Measurements from ENCODE around the gene SMARCD1. TPM values are rescaled to one million over a fixed set of nuclear protein-coding genes. Genes with fewer than 3 reads are reported as not detected.

Gene SMARCD1
- total and polyA plus RNA-seq, 2 experiments from 2014 or later = 27.9 to 33.4 TPM

DNA sequence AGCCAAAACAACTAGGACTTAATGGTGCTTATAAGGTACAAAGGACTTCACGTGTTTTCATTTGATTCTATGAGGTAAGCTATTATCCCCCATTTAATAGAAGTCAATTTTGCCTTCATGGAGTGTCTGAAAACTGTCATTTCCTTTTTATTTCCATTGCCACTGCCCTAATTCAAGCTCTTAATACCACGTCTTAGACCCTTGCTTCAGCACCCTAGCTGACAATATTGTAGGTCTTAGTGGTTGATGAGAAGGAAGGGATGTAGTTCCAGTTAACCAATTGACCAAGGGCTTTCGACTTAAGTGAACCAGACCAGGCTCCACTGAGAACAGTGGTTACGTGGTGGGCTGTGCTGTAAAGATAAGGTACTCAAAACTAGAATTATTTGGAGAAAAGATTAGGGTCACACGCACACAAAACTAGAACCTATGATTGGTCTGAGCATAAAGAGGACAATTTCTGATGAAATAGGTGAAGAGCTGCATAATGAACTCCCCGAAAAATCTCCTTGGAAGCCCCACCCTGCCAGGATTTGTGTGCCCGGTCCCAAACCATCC lies 37.4 kb upstream of the SMARCD1 start:
- no peaks in the 10 kb centered on the region for H3K9me2 ChIP-seq (replicated peaks; ENCODE audit: insufficient read depth)
- H3K27me3 ChIP-seq = peaks cover 11% of the 10 kb centered on the region
- no peaks in the 10 kb centered on the region for H4K20me1 ChIP-seq (ENCODE audit: insufficient read depth, poor library complexity, severe bottlenecking)
- no peak overlapping the region for H3K4me3 ChIP-seq
- H3K4me2 ChIP-seq = no peak overlapping the region
- H2AFZ ChIP-seq = no peak overlapping the region
- H3K36me3 ChIP-seq (replicated peaks; ENCODE audit: insufficient read depth, low read depth) = no peaks in the 10 kb centered on the region
- WGBS (ENCODE audit: low lambda C conversion rate, missing lambda C conversion rate) = 88% methylated on average over 7 of the region's 7 CpGs
- H3K79me2 ChIP-seq = no peaks in the 10 kb centered on the region
- TF ChIP-seq CTCF (IDR thresholded peaks at IDR 0.05; ENCODE audit: poor library complexity) = no peak
- no peak for TF ChIP-seq EZH2 (IDR thresholded peaks at IDR 0.05; ENCODE audit: borderline replicate concordance)
- TF ChIP-seq EZH2phosphoT487 (IDR thresholded peaks at IDR 0.05; ENCODE audit: low read depth, severe bottlenecking, unreplicated experiment) = no peak
- H3K27ac ChIP-seq = no peak overlapping the region
- no peaks in the 10 kb centered on the region for H3K9me3 ChIP-seq (ENCODE audit: low read depth)
- peaks cover 15% of the 10 kb centered on the region for H3K4me1 ChIP-seq (ENCODE audit: insufficient read depth)
- no peak for DNase-seq (ENCODE audit: low spot score)

DNA sequence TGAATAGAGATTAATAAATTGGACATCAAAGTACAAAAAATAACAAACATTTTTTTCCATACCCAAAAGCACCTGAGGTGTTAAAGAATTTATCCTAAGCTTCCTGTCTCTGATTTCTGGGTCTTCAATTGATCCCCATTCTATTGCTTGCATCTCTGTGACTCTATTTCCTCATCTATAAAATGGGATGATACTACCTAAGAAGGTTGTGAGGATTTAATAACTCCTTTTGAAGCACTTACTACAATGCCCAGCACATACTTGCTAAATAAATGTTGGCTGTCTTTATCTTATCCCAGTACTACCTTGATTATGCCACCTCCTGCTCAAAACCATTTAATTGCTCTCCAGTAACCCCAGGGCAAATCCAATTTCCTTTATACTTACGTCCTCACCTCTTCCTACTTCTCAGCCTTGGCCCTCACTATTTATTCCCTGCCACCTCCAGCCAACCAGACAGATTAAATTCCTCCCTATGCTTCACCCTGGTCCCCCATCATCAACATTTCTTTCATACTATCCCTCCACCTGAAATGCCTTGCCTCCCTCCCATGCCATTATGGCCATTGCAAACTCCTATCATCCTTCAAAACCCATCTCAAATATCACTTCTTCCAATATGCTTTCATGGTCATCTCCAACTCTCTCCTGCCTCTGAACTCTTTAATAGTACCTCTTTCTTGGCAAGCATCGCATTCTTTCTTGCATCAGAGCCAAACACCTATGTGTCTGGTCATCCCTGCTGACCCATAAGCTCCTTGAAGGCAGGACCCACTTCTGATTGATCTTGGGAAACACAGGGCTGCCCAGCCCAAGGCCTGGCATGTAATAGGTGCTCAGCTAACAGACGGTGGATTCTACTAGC lies 35.7 kb upstream of the SMARCD1 start:
- Histone ChIP-seq H4K20me1 (ENCODE audit: insufficient read depth, poor library complexity, severe bottlenecking) (no peaks in the 10 kb centered on the region), H3K27me3 (peaks cover 11% of the 10 kb centered on the region), H3K9me3 (ENCODE audit: low read depth) (no peaks in the 10 kb centered on the region), H3K79me2 (no peaks in the 10 kb centered on the region), H3K36me3 (replicated peaks; ENCODE audit: insufficient read depth, low read depth) (no peaks in the 10 kb centered on the region), H3K4me3 (no peak overlapping the region), H3K4me1 (ENCODE audit: insufficient read depth) (peaks cover 15% of the 10 kb centered on the region), H3K4me2 (peak overlapping the region; percentile 68), H2AFZ (no peak overlapping the region), H3K9me2 (replicated peaks; ENCODE audit: insufficient read depth) (no peaks in the 10 kb centered on the region), H3K27ac (no peak overlapping the region)
- no peak for DNase-seq (ENCODE audit: low spot score)
- TF ChIP-seq CTCF (IDR thresholded peaks at IDR 0.05; ENCODE audit: poor library complexity) (no peak), EZH2 (IDR thresholded peaks at IDR 0.05; ENCODE audit: borderline replicate concordance) (no peak), EZH2phosphoT487 (IDR thresholded peaks at IDR 0.05; ENCODE audit: low read depth, severe bottlenecking, unreplicated experiment) (no peak)
- WGBS (ENCODE audit: low lambda C conversion rate, missing lambda C conversion rate) = 89% methylated on average over 3 of the region's 3 CpGs

DNA sequence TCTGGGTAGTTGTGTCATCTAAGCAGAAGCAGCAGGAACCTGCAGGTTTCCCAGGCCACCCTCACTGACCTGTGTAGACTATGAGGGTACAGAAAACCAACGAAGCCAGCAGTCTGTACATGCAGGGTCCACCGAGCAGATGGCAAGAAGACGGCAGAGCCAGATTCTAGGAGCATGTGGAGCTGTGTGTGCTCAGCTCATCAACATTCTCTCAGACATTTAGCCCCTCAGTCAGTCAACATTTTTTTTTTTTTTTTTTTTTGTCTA lies 35.1 kb upstream of the SMARCD1 start:
- peaks cover 11% of the 10 kb centered on the region for H3K27me3 ChIP-seq
- no peak for DNase-seq (ENCODE audit: low spot score)
- H4K20me1 ChIP-seq (ENCODE audit: insufficient read depth, poor library complexity, severe bottlenecking) = no peaks in the 10 kb centered on the region
- no peaks in the 10 kb centered on the region for H3K9me2 ChIP-seq (replicated peaks; ENCODE audit: insufficient read depth)
- 68% methylated on average over 3 of the region's 3 CpGs for WGBS (ENCODE audit: low lambda C conversion rate, missing lambda C conversion rate)
- no peaks in the 10 kb centered on the region for H3K9me3 ChIP-seq (ENCODE audit: low read depth)
- no peaks in the 10 kb centered on the region for H3K36me3 ChIP-seq (replicated peaks; ENCODE audit: insufficient read depth, low read depth)
- H3K4me1 ChIP-seq (ENCODE audit: insufficient read depth) = peaks cover 15% of the 10 kb centered on the region
- H3K27ac ChIP-seq = no peak overlapping the region
- no peak overlapping the region for H3K4me3 ChIP-seq
- H3K79me2 ChIP-seq = no peaks in the 10 kb centered on the region
- H3K4me2 ChIP-seq = peak overlapping the region; percentile 68
- no peak overlapping the region for H2AFZ ChIP-seq
- TF ChIP-seq CTCF (IDR thresholded peaks at IDR 0.05; ENCODE audit: poor library complexity) (no peak), EZH2phosphoT487 (IDR thresholded peaks at IDR 0.05; ENCODE audit: low read depth, severe bottlenecking, unreplicated experiment) (no peak), EZH2 (IDR thresholded peaks at IDR 0.05; ENCODE audit: borderline replicate concordance) (no peak)
